Activated T-helper 1 cell treated with Interleukin-2 at 50 U/mL for 16 hours (primary cell): ENCODE results near the gene EEPD1.
A peak's percentile ranks its signal among the peaks of the same experiment; 100 is the strongest.

ENCODE experiments used
- DNase-seq: peaks from one replicate; pipeline ENCODE4 v3.0.0-alpha.2; 2020; ENCODE audit warnings: low read depth

The EEPD1 gene

GRCh38 chr7:36300696-36301350, 147.8 kb downstream of the EEPD1 start:
- no peak for DNase-seq

GRCh38 chr7:36301914-36302771, 149.1 kb downstream of the EEPD1 start:
- DNase-seq, result no peak

GRCh38 chr7:36303202-36304098, 150.4 kb downstream of the EEPD1 start:
- DNase-seq, result no peak

GRCh38 chr7:36304099-36304425, 151.0 kb downstream of the EEPD1 start:
- no peak for DNase-seq

GRCh38 chr7:36305226-36305625, 152.2 kb downstream of the EEPD1 start:
- no peak for DNase-seq

GRCh38 chr7:36305648-36306047, 152.6 kb downstream of the EEPD1 start:
- no peak for DNase-seq

GRCh38 chr7:36306222-36306621, 153.2 kb downstream of the EEPD1 start:
- DNase-seq, result no peak

GRCh38 chr7:36306722-36307121, 153.7 kb downstream of the EEPD1 start:
- DNase-seq, result no peak

- DNase-seq, result no peak
These were observed 155.0 kb downstream of the EEPD1 start for GRCh38 chr7:36308031-36308430.

- no peak for DNase-seq
These were observed 156.2 kb downstream of the EEPD1 start for GRCh38 chr7:36309301-36309700.

- no peak for DNase-seq
These were observed 156.7 kb downstream of the EEPD1 start for GRCh38 chr7:36309716-36310115.

- DNase-seq, result no peak
These were observed 157.8 kb downstream of the EEPD1 start for GRCh38 chr7:36310897-36311296.

- no peak for DNase-seq
These were observed 158.5 kb downstream of the EEPD1 start for GRCh38 chr7:36311539-36311938.

GRCh38 chr7:36312064-36312914, 159.2 kb downstream of the EEPD1 start:
- peak; percentile 3 for DNase-seq

- no peak for DNase-seq
These were observed 159.9 kb downstream of the EEPD1 start for GRCh38 chr7:36312915-36313334.

GRCh38 chr7:36313607-36314006, 160.6 kb downstream of the EEPD1 start:
- DNase-seq, result no peak

GRCh38 chr7:36314491-36314890, 161.4 kb downstream of the EEPD1 start:
- no peak for DNase-seq

GRCh38 chr7:36315309-36315944, 162.4 kb downstream of the EEPD1 start:
- no peak for DNase-seq

GRCh38 chr7:36316319-36316718, 163.3 kb downstream of the EEPD1 start:
- DNase-seq, result no peak

GRCh38 chr7:36317276-36317675, 164.2 kb downstream of the EEPD1 start:
- DNase-seq, result no peak

- DNase-seq, result no peak
These were observed 165.1 kb downstream of the EEPD1 start for GRCh38 chr7:36318116-36318515.
